ENCODE results near the gene SAMD8. TPM values are rescaled to one million over a fixed set of nuclear protein-coding genes. Genes with fewer than 3 reads are reported as not detected.

Gene SAMD8
- total and polyA plus RNA-seq, 7 donors: 10.8 to 44.2 (median 35.1) TPM

DNA sequence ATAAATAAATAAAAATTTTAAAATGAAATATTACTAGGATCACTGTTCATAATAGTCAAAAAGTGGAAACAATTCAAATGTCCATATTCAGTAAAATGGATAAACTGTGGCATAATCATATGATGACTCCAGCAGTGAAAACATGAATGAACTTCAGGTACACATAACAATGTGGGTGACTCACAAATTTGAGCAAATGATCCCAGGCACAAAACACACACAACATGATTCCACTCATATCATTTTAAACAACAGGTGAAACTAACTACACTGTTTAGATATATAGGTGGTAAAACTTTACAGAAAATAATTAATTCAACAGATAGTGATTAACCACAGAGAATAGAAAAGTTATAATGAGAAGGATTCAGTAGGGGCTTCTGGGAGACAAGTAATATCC lies 14.7 kb upstream of the SAMD8 start:
- intact Hi-C loops (cut with DNase I): loop anchor here in 1 of 2 donors (5.0 kb wide), 1 partner anchor 49 kb away; no protein-coding TSS in a partner anchor
- no peaks in the 10 kb centered on the region for H3K27me3 ChIP-seq (ENCODE audit: insufficient read depth in 3 of 3, low read length in 2 of 3)
- no peaks in the 10 kb centered on the region for H3K9me3 ChIP-seq
- TF ChIP-seq, protein P1, sequence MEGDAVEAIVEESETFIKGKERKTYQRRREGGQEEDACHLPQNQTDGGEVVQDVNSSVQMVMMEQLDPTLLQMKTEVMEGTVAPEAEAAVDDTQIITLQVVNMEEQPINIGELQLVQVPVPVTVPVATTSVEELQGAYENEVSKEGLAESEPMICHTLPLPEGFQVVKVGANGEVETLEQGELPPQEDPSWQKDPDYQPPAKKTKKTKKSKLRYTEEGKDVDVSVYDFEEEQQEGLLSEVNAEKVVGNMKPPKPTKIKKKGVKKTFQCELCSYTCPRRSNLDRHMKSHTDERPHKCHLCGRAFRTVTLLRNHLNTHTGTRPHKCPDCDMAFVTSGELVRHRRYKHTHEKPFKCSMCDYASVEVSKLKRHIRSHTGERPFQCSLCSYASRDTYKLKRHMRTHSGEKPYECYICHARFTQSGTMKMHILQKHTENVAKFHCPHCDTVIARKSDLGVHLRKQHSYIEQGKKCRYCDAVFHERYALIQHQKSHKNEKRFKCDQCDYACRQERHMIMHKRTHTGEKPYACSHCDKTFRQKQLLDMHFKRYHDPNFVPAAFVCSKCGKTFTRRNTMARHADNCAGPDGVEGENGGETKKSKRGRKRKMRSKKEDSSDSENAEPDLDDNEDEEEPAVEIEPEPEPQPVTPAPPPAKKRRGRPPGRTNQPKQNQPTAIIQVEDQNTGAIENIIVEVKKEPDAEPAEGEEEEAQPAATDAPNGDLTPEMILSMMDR (IDR thresholded peaks at IDR 0.05): no peak
- H3K4me3 ChIP-seq: no peak overlapping the region
- no peak for ATAC-seq
- peaks cover 0 to 76% of the 10 kb centered on the region in 2 donors for H3K36me3 ChIP-seq (ENCODE audit: insufficient read depth in 1 of 2, low read depth in 1 of 2)
- H3K4me1 ChIP-seq: peaks cover 22% of the 10 kb centered on the region
- H3K27ac ChIP-seq: no peak overlapping the region
- no peak for DNase-seq

GRCh38 chr10:75097666-75098285 lies 13.7 kb upstream of the SAMD8 start:
- Histone ChIP-seq H3K36me3 (ENCODE audit: insufficient read depth in 1 of 2, low read depth in 1 of 2) (peaks cover 0 to 67% of the 10 kb centered on the region in 2 donors), H3K4me1 (peaks cover 31% of the 10 kb centered on the region), H3K9me3 (no peaks in the 10 kb centered on the region), H3K4me3 (no peak overlapping the region), H3K27me3 (ENCODE audit: insufficient read depth in 3 of 3, low read length in 2 of 3) (no peaks in the 10 kb centered on the region), H3K27ac (no peak overlapping the region)
- TF ChIP-seq, protein P1 (IDR thresholded peaks at IDR 0.05): no peak
- ATAC-seq: no peak
- intact Hi-C loops (cut with DNase I): loop anchor here in 1 of 2 donors (5.0 kb wide), 1 partner anchor 50 kb away; no protein-coding TSS in a partner anchor
- WGBS, 3 donors: 90 to 94% (median 93%) methylated on average over 11 of the region's 11 CpGs
- no peak for DNase-seq

DNA sequence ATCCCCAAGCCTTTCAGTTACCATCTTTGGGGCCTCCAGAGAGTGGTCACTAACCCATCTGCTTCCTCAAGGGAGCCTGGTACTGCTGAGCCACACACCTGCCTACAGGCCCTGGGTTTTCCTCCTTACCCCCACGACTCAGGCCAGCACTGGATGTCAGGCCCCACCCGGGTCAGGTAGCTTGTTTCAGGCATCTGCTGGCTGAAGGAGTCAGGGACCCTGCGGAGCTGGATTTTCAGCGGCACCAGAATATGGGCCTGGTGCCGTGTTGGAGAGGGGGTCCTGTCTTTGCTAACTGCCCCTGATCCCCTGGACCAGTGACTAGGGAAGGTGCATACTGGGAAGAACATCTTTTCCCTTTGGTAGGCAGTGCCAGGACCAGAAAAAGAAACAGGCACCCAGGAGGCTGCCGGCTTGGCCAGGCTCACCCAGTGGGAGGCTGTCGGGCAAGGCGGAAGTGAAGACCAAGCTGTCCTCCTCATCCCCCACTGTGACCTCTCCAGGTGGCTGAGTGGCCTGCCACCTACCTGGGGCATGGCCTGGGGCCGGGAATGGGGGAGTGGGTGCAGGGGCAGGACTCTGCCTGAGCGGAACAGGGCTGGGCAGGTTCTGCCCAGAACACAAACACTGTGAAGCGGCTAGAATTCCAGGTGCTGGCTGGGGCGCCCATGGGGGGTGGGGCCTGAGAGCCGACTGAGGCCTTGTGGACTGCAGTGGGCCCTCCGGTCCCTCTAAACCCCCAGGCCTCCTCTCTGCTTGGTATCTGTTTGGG lies 12.4 kb upstream of the SAMD8 start:
- peak overlapping the region; percentile 99 for H3K27ac ChIP-seq
- DNase-seq: no peak
- 77 to 91% (median 77%) methylated on average over 14 of the region's 14 CpGs for WGBS, 3 donors
- H3K36me3 ChIP-seq (ENCODE audit: insufficient read depth in 1 of 2, low read depth in 1 of 2): peaks cover 0 to 67% of the 10 kb centered on the region in 2 donors
- no peak overlapping the region for H3K4me3 ChIP-seq
- intact Hi-C loops (cut with DNase I): loop anchor here in 1 of 2 donors (5.0 kb wide), 1 partner anchor 52 kb away; no protein-coding TSS in a partner anchor
- H3K27me3 ChIP-seq (ENCODE audit: insufficient read depth in 3 of 3, low read length in 2 of 3): no peaks in the 10 kb centered on the region
- H3K9me3 ChIP-seq: no peaks in the 10 kb centered on the region
- ATAC-seq: no peak
- TF ChIP-seq, protein P1 (IDR thresholded peaks at IDR 0.05): no peak
- H3K4me1 ChIP-seq: peaks cover 44% of the 10 kb centered on the region

DNA sequence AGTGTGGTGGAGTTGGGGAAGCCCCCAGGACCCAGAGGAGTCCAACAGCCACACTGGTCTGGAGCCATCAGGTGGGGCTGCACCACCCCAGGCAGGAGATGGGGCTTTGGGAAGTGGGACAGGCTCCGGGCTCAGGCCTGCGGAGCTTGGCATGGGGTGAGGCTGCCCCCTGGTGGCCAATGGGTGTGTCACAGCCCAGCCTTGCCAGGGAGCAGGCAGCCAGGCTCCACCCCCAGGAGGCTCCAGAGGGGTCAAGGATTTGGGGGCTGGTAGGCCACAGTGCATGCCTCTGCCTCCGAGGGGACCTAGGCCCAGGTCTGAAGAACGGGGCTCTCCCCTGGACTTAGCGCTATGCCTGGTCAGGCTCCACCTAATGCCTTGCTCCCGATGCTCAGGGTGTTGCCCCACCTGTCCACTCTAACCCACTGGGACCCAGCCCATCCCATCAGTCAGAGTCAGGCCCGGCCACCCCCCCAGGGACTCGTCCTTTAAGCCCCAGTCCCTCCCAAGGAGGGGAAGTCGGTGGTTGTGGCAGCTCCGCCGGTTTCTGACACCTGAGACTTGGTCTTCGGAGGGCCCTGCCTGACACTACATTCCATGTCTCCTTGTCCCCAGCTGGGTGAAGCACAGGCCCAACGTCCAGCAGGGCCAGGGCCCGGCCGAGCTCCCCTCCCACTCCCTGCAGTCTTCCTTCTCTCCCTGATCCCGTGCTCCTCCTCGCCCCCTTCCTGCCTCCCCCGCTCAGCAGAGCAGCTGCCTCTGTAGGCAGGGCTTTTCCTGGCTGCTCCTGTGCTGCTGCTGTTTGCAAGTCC lies 11.3 kb upstream of the SAMD8 start:
- TF ChIP-seq, protein P1 (IDR thresholded peaks at IDR 0.05): peak; percentile 99
- peak; percentile 79 to 84 (median 80) for ATAC-seq
- Histone ChIP-seq H3K4me1 (peaks cover 55% of the 10 kb centered on the region), H3K27me3 (ENCODE audit: insufficient read depth in 3 of 3, low read length in 2 of 3) (no peaks in the 10 kb centered on the region), H3K36me3 (ENCODE audit: insufficient read depth in 1 of 2, low read depth in 1 of 2) (peaks cover 0 to 59% of the 10 kb centered on the region in 2 donors), H3K4me3 (peak overlapping the region; percentile 16), H3K27ac (peak overlapping the region; percentile 99), H3K9me3 (no peaks in the 10 kb centered on the region)
- 8 to 16% (median 12%) methylated on average over 17 to 18 of the region's 18 CpGs for WGBS, 3 donors
- intact Hi-C loops (cut with DNase I): loop anchor here (2.0 to 10.0 kb wide), 6 partner anchors 53 to 833 kb away; no protein-coding TSS in a partner anchor
- DNase-seq: peak; percentile 80 to 91
